Neural cell (in vitro differentiated cells): ENCODE data around the gene BTK. TPM values are rescaled to one million over a fixed set of nuclear protein-coding genes. Genes with fewer than 3 reads are reported as not detected.

ENCODE experiments used
- H2AFZ ChIP-seq: fragments of 200-600, 300-800 bp; sonication (generic), shearing (Covaris generic); 2 replicates; pipeline ENCODE4 v1.6.0; 2014; ENCODE audit warnings: low read depth, mild to moderate bottlenecking, antibody characterized with exemption, low read length, moderate library complexity
- H3F3A ChIP-seq: fragments of 200-600 bp; shearing (Covaris generic); 2 replicates; pipeline ENCODE4 v1.6.1; 2016; ENCODE audit warnings: mild to moderate bottlenecking, moderate library complexity, mixed read lengths, antibody characterized with exemption, low read length; ENCODE audit not compliant: insufficient read depth, poor library complexity, severe bottlenecking
- H3K27ac ChIP-seq: fragments of 200-600, 300-800 bp; sonication (generic), shearing (Covaris generic); 2 replicates; pipeline ENCODE4 v1.5.1; 2014; ENCODE audit warnings: mild to moderate bottlenecking, low read length, moderate library complexity
- H3K27me3 ChIP-seq: fragments of 300-800, 200-600 bp; sonication (generic), shearing (Covaris generic); 2 replicates; pipeline ENCODE4 v1.6.0; 2014; ENCODE audit warnings: mild to moderate bottlenecking, low read depth, low read length, moderate library complexity; ENCODE audit not compliant: insufficient read depth
- H3K36me3 ChIP-seq: fragments of 300-800, 200-600 bp; sonication (generic), shearing (Covaris generic); 2 replicates; pipeline ENCODE4 v1.5.1; 2014; ENCODE audit warnings: mild to moderate bottlenecking, antibody characterized with exemption, low read length, moderate library complexity; ENCODE audit not compliant: insufficient read depth
- H3K4me2 ChIP-seq: fragments of 300-800, 200-600 bp; sonication (generic), shearing (Covaris generic); 2 replicates; pipeline ENCODE4 v1.6.0; 2014; ENCODE audit warnings: mild to moderate bottlenecking, low read length
- H3K4me3 ChIP-seq: fragments of 300-800, 200-600 bp; sonication (generic), shearing (Covaris generic); 2 replicates; pipeline ENCODE4 v1.5.1; 2014; ENCODE audit warnings: mild to moderate bottlenecking, low read length, moderate library complexity
- H3K79me2 ChIP-seq: fragments of 200-600 bp; shearing (Covaris generic); replicated peaks from 2 replicates; pipeline ENCODE4 v1.6.0; 2014; ENCODE audit warnings: mild to moderate bottlenecking, low read length, moderate library complexity; ENCODE audit not compliant: insufficient read depth
- H3K9ac ChIP-seq: fragments of 300-800, 200-600 bp; sonication (generic), shearing (Covaris generic); 2 replicates; pipeline ENCODE4 v1.6.1; 2016; ENCODE audit warnings: mild to moderate bottlenecking, low read length, mixed read lengths
- H3K9me2 ChIP-seq: fragments of 200-600 bp; shearing (Covaris generic); 2 replicates; pipeline ENCODE4 v1.6.1; 2016; ENCODE audit warnings: mild to moderate bottlenecking, low read length, mixed read lengths; ENCODE audit not compliant: insufficient read depth
- H3K9me3 ChIP-seq: fragments of 200-600, 300-800 bp; sonication (generic), shearing (Covaris generic); 2 replicates; pipeline ENCODE4 v1.6.1; 2016; ENCODE audit warnings: mild to moderate bottlenecking, mixed run types, low read length, moderate library complexity, mixed read lengths
- H4K20me1 ChIP-seq: fragments of 200-600 bp; shearing (Covaris generic); 2 replicates; pipeline ENCODE4 v1.6.1; 2016; ENCODE audit warnings: mild to moderate bottlenecking, mixed run types; ENCODE audit not compliant: insufficient read depth
- CTCF ChIP-seq: fragments of 450-650 bp; IDR thresholded peaks from 2 replicates; pipeline ENCODE4 v1.5.1; 2014; ENCODE audit warnings: antibody characterized with exemption, mild to moderate bottlenecking, moderate library complexity; ENCODE audit not compliant: poor library complexity, severe bottlenecking
- EP300 ChIP-seq: fragments of 450-650 bp; conservative IDR thresholded peaks from 2 replicates; pipeline ENCODE4 v1.6.1; 2014; ENCODE audit warnings: antibody characterized with exemption, mild to moderate bottlenecking, moderate library complexity; ENCODE audit not compliant: poor library complexity, severe bottlenecking
- EZH2 ChIP-seq: fragments of 200-600, 300-800 bp; shearing (Covaris generic), sonication (generic); IDR thresholded peaks from 2 replicates; pipeline ENCODE4 v1.6.1; 2014; ENCODE audit warnings: antibody characterized with exemption, low read length, borderline replicate concordance, mild to moderate bottlenecking; ENCODE audit not compliant: insufficient read depth, poor library complexity, severe bottlenecking
- MXI1 ChIP-seq: fragments of 450-650 bp; conservative IDR thresholded peaks from 2 replicates; pipeline ENCODE4 v1.6.1; 2014; ENCODE audit warnings: antibody characterized with exemption, mild to moderate bottlenecking; ENCODE audit not compliant: poor library complexity, severe bottlenecking
- POLR2AphosphoS5 ChIP-seq: IDR thresholded peaks from 2 replicates; pipeline ENCODE4 v1.6.1; 2012
- RAD21 ChIP-seq: fragments of 450-650 bp; conservative IDR thresholded peaks from 2 replicates; pipeline ENCODE4 v1.6.1; 2014; ENCODE audit warnings: antibody characterized with exemption, mild to moderate bottlenecking, moderate library complexity
- REST ChIP-seq: IDR thresholded peaks from 2 replicates; pipeline ENCODE4 v1.6.1; 2012; ENCODE audit warnings: borderline replicate concordance
- SMC3 ChIP-seq: fragments of 450-650 bp; conservative IDR thresholded peaks from 2 replicates; pipeline ENCODE4 v1.6.1; 2014; ENCODE audit warnings: antibody characterized with exemption, mild to moderate bottlenecking, moderate library complexity; ENCODE audit not compliant: poor library complexity
- TAF1 ChIP-seq: IDR thresholded peaks from 2 replicates; pipeline ENCODE4 v1.6.1; 2012; ENCODE audit warnings: low read depth
- polyA plus RNA-seq: library from polyadenylated mRNA; depleted of rRNA; stranded (reverse); fragments of >200 nt; gene quantifications from 2 replicates; pipeline ENCODE4 v1.2.3, GENCODE V29; 2014

Gene BTK
- polyA plus RNA-seq, 1 donor from 2014 or later: not detected

- H3K4me2 ChIP-seq: no peak overlapping the region
- no peak overlapping the region for H2AFZ ChIP-seq
- no peak overlapping the region for H3K27ac ChIP-seq
- no peak overlapping the region for H3K4me3 ChIP-seq
- no peak overlapping the region for H3K9ac ChIP-seq
- H3F3A ChIP-seq: no peaks in the 10 kb centered on the region
- no peaks in the 10 kb centered on the region for H3K79me2 ChIP-seq
- TF ChIP-seq EP300: no peak
- no peak for TF ChIP-seq SMC3
- TF ChIP-seq REST: no peak
- no peak for TF ChIP-seq RAD21
- no peak for TF ChIP-seq EZH2
- no peak for TF ChIP-seq CTCF
- TF ChIP-seq TAF1: no peak
- no peak for TF ChIP-seq POLR2AphosphoS5
- no peak for TF ChIP-seq MXI1
- H3K36me3 ChIP-seq: no peaks in the 10 kb centered on the region
- H3K9me3 ChIP-seq: no peaks in the 10 kb centered on the region
- H3K27me3 ChIP-seq: no peaks in the 10 kb centered on the region
- H4K20me1 ChIP-seq: no peaks in the 10 kb centered on the region
- H3K9me2 ChIP-seq: no peaks in the 10 kb centered on the region
Observed at GRCh38 chrX:101429934-101430333, 43.9 kb upstream of the BTK start.

- no peak overlapping the region for H3K27ac ChIP-seq
- H4K20me1 ChIP-seq: no peaks in the 10 kb centered on the region
- TF ChIP-seq CTCF: no peak
- no peak overlapping the region for H3K9ac ChIP-seq
- no peak overlapping the region for H3K4me3 ChIP-seq
- H2AFZ ChIP-seq: no peak overlapping the region
- H3K27me3 ChIP-seq: no peaks in the 10 kb centered on the region
- H3K9me2 ChIP-seq: no peaks in the 10 kb centered on the region
- H3K9me3 ChIP-seq: no peaks in the 10 kb centered on the region
- no peaks in the 10 kb centered on the region for H3F3A ChIP-seq
- H3K36me3 ChIP-seq: no peaks in the 10 kb centered on the region
- H3K79me2 ChIP-seq: no peaks in the 10 kb centered on the region
- no peak overlapping the region for H3K4me2 ChIP-seq
Observed at GRCh38 chrX:101427954-101428353, 42.0 kb upstream of the BTK start.
